ENCODE results near the gene TRIM33.
"Not testable (repeated sequence)": the region's sequence is repeated elsewhere in the genome, so short reads cannot be mapped to it uniquely, and the experiment has no call there.

Gene TRIM33

DNA sequence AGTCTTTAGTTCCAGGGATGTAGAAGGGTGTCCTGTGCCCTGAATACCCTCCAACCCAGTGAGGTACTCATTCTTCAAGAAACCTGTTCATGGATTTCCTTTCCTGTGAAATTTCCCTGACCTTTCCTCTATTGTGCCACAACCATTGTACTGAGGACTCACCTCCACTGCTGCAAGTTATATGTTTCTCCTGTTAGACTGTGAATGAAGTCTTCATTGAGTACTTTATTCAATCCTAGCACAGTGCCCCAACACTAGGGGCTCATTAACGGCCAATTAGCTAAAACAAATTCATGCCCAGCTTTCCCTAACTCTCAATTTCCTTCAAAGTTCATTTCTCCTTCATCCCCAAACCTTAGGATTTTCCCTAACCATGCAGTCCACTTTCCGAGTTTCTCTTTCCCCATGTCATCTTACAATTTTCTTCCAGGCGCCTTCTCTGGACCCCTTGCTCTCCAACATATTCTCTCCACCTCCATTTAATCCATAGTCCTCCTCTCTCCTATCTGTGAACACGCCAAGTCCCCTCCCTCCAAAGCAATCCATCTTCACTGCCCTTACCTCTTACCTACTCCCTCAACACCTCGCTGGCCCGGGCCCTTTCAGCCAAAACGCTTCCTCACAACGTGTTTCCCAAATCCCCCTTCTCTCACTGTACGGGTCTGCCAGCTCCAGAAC, 1.3 kb downstream of the TRIM33 start:
- no peak for DNase-seq

DNA sequence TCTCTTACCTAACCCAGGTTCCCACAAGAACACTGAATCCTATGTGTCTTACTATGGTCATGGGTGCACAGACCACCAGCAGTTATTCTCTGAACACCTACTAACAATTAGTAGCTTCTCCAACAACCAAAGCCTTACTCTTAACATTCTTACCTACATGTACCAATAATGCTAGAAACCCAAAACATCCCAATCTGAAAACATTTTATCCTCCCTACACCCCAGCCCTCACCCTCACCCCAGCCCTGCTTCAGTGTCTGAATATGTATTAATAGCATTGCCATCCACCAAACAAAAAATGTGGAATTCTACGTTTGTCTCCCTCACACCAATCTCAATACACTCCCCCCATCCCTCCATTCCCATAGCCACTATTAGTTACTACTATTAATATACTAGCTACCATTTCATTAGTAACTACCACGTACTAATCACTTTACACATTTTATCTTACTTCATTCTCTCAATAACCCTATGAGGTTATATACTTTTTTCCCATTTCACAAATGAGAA, 2.6 kb downstream of the TRIM33 start:
- no peak for DNase-seq

DNA sequence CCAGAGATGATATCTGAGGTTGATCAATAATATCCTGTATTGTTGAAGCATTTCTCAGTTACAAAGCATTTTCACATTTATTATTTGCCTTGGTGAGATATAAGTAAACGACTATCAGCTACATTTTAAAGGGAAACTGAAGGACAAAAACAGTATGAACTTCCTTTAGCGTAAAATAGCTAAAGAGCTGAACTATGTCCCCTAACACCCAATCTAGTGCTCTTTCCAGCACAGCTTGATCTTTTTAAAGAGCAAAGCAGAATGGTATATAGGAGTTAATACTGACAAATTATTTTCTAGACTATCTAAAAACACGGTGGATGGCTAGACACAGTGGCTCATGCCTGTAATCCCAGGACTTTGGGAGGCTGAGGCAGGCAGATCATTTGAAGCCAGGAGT, 3.5 kb downstream of the TRIM33 start:
- DNase-seq, result no peak

DNA sequence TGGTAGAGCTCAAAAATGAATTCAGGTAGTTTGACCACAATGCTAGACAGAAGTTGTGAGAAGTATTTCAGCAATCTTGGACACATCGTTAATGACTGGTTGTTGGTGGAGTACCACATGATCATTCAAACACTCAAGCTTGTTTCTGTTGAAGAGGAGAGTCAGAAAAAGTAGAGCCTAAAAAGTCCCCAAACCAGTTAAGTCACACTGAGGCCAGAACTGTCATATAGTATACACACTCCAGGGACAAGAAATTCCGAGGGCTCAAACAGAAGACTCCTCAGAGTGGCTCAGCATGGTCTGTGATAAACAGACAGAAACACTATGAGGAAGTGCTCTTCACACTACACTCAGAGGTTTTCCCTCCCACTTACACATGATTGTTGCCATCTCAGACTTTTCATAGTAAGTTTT, 5.8 kb downstream of the TRIM33 start:
- DNase-seq, result no peak

DNA sequence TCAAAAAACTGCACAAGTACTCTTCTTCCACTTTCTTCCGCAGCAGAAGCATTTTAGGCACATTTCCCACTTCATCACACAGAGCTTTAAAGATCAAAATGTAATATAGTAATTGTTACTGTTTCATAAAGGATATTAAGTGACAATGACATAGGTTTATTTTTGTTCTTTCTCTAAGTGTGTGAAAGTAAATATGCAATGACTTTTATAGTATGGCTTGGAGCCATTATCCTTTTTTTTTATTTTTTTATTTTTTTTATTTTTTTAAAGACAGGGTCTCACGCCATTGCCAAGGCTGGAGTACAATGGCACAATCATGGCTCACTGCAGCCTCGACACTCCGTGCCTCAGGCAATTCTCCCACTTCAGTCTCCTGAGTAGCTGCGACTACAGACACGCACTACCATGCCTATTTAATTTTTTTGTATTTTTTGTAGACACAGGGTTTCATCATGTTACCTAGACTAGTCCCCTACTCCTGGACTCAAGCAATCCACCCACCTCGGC, 7.0 kb downstream of the TRIM33 start:
- DNase-seq, result no peak

DNA sequence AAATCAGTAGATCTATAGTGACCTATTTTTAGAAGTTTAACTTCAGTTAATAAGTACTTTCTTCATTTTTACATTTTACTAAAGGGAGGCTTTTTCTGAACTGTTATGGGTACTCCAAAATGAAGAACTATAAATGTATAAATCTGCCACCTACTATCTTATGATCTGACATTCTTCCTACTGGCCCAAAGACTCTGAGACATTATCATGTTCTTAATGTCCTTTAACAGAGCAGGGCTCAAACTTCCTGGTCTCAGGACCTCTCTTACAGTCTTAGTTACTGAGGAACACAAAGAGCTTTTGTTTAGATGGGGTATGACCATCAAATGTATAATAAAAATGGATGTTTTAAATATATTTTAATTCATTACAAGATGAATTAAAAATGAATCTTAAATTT, 8.9 kb downstream of the TRIM33 start:
- no peak for DNase-seq

DNA sequence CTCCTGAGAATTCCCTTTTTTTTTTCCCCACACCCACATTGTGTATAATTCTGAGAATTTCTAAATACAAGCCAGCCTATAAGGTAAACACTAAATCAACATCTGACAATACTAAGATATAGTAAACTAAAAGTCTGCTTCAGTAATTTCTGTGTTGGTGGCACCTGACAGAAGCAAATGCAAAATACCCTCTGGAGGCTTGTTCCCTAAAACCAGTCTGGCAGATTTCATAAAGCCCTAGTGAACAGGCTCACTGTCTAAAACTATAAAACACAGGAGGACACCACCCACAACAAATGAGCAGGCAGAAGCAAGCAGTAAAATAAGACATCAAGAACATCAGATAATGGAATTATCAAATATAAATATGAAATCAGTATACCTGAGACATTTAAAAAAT, 11.5 kb downstream of the TRIM33 start:
- no peak for DNase-seq

DNA sequence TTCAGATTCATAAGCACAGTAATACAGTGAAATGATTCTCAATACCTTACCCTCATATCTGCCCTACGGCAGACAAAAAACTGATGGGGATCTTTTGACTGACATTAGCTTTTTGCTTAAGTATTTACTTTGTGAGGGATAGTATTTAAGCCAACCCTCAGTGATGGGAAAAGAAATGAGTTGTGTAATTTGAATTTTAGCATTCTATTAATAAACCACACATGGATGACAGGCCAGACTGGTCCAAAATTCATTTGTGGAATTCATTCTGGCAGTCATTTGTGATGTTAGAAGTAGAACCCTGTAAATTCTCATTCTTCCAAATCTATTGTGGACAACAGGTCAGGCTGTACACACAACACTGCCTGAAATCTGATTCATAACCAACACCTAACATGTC, 14.9 kb downstream of the TRIM33 start:
- no peak for DNase-seq

DNA sequence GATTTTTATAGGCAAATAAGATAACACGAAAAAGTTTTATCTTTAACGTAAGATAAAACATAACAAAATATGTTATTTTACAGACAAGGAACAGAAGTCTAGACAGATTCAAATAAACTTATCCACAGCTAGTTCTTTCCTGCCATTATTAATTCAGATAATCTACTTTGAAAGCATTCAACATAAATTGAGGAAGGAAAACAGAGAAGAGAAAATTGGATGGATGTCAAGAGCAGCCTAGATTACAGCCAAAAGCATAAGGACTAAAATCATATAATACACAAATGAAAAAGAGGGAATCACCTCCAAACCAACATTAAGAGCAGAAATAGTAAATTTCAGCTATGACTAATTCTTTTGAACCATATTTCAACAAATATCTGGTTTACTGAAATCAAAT, 15.5 kb downstream of the TRIM33 start:
- no peak for DNase-seq

DNA sequence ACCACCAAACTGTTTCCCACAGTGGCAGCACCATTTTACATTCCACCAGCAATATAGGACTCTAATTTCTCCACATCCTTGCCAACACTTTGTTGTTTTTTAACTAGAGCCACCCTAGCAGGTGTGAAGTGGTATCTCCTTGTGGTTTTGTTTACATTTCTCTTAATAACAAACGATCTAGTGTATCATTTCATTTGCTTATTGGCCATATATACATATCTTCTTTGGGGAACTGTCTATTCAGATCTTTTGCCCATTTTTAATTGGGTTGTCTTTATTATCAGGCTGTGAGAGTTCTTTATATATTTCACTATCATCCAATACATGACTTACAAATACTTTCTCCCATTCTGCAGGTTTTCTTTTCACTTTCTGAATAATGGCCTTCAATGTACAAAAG, 18.0 kb downstream of the TRIM33 start:
- no peak for DNase-seq

DNA sequence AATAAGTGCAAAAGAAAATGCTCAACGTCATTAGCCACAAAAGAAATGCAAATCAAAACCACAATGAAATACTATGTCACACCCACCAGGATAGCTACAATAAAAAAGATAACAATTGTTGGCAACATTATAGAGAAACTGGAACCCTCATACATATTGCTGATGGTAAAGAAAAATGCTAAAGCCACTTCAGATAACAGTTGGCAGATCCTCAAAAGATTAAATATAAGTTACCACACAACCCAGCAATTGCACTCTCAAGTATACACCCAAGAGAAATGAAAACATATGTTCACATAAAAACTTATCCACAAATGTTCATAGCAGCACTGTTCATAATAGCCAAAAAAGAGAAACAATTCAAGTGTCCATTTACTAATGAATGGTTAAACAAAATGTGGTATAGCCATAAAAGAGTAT, 20.7 kb downstream of the TRIM33 start:
- no peak for DNase-seq

DNA sequence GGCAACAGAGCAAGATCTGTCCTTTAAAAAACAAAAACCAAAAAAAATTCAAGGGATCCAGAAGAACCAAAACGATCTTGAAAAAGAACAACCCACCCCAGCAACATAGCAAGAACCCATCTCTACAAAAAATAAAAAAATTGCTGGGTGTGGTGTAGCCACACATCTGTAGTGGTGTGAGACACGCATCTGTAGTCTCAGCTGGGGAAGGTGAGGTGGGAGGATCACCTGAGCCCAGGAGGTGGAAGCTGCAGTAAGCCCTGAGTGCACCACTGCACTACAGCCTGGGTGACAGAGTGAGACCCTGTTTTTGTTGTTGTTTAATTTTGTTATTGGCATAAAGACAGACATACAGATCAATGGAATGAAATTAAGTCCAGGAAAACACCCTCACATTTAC, 22.3 kb downstream of the TRIM33 start:
- DNase-seq, result no peak

DNA sequence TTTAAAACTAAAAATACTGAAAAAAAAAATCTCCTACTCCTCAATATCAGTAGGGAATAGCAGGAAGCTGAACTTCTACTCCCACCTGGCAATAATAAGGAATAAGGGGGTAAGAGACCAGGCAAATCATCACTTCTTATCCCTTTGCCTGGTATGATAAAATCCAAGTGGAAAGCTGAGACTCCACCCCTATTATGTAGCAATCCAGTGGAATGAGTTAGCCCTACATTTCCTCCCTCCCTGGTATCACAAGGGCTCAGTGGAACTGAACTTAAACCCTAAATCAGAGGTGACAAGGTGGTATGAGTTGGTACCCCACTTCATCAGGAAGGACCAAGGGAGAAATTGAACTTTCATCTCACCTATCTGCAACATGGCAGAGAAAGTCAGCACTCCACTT, 25.7 kb downstream of the TRIM33 start:
- DNase-seq, result no peak

DNA sequence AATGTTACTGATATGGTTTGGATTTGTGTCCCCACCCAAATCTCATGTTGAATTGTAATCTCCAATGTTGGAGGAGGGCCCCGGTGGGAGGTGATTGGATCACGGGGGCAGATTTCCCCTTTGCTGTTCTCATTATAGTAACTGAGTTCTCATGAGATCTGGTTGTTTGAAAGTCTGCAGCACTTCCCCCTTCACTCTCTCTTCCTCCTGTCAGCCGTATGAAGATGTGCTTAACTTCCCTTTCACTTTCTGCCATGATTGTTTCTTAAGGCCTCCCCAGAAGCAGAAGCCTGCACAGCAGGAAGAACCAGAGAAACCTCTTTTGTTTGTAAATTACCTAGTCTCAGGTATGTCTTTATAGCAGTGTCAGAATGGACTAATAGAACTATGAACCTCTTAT, 28.4 kb downstream of the TRIM33 start:
- no peak for DNase-seq

DNA sequence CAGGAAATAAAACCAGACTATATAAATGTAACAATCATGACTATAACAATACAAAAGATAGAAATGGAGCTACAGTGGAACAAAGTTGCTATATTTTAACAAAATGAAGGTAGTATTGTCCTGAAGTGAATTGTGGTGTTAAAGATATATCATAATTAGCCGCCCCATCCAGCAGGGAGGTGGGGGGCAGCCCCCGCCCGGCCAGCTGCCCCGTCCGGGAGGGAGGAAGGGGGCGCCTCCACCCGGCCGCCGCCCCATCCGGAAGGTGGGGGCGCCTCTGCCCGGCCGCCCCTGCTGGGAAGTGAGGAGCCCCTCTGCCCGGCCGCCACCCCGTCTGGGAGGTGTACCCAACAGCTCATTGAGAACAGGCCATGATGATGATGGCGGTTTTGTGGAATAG, 31.4 kb downstream of the TRIM33 start:
- DNase-seq, result not testable (repeated sequence)

DNA sequence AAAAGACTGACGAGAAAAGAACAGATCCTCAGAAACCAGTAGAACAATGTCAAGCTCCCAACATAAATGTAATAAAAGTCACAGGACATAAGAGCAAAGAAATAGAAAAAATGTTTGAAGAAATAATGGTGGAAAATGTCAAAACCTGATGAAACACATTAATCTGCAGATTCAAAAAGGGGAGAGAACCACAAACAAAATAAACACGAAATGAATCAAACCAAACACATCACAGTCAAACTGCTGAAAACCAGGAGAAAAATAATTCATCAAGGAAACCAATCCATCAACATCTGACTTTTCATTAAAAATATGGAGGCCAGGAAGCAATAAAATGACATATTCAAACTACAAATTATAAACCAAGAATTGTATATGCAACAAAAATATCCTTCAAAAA, 31.9 kb downstream of the TRIM33 start:
- DNase-seq, result no peak

DNA sequence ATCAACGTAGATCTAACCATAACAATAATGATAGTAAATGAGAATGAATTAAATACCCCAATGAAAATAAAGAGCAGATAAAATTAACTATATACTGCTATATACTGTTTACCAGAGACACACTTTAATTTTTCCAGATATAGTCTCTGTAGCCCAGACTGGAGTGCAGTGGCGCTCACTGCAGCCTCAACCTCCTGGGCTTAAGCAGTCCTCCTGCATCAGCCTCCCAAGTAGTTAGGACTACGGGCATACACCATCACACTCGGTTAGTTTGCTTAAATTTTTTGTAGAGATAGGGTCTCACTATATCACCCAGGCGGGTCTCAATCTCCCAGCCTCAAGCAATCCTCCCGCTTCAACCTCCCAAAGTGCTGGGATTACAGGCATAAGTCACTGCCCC, 37.2 kb downstream of the TRIM33 start:
- no peak for DNase-seq

DNA sequence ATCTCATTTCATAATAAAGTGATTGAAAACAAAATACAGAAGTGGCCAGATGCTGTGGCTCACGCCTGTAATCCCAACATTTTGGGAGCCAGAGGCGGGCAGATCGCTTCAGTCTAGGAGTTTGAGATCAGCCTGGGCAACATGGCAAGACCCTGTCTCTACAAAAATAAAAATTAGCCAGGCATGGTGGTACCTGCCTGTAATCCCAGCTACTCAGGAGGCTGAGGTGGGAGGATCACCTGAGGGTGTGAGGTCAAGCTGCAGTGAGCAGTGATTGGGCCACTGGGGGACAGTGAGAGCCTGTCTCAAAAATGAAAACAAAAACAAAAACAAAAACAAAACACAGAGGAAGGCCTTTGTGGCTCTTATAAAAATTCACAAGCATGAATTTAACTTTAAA, 38.6 kb downstream of the TRIM33 start:
- no peak for DNase-seq

DNA sequence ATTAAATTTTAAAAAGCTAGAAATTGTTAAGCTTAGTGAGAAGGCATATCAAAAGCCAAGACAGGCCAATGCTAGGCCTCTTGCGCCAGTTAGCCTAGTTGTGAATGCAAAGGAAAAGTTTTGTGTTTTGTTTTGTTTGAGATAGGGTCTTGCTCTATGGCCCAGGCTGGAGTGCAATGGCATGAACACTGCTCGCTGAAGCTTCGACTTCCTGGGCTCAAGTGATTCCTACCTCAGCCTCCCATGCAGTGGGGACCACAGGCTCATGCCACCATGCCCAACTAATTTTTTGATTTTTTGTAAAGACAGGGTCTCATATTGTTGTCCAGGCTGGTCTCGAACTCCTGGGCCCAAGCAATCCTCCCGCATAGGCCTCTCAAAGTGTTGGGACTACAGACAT, 40.3 kb downstream of the TRIM33 start:
- DNase-seq, result no peak

DNA sequence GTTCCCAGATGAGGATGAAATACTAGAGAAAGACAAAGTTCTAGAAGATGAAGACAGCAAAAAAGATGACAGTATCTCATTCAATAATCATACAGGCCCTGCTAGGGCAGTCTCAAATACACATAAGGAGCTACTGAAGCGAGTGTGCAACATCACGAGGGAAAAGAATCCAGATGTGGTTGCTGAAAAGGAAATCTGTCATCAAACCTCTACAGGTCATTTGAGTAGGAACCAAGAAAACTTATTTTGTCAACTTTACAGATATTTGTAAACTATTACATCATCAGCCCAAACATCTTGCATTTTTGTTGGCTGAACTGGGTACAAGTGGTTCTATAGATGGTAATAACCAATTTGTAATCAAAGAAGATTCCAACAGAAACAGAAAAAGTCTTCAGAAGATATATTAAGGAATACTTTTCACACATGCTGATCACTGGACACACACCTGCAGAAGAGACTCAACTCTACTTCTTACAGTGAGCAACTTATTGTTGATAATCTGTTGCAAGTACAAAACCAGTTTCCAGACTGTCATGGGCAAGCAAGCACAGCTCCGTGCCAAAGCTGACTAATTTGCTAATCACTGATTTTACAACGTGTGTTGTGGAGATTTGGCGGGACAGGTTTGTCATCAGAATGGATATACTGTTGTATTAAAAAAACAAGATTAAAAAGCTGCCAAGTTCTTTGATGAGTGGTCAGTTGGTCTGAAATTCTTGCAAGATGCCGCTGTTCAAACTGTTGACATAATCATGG, 42.1 kb downstream of the TRIM33 start:
- no peak for DNase-seq

DNA sequence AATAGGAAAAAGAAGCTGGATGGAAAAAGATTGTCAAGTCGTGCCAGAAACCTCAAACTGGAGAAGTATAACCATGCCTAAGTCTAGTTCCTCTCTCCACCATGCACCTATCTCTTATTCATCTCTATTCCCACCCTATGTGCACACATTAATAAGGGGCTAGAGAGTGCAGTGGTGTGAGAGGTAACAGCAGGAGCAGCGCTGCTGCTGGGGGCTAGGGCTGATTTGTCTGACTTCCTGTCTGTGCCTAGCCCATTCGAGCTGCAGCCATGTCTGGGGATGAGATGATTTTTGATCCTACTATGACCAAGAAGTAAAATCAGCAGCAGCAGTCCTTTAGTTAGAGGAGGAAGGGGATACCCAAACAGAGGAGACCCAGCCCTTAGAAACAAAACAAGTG, 43.0 kb downstream of the TRIM33 start:
- DNase-seq, result no peak

DNA sequence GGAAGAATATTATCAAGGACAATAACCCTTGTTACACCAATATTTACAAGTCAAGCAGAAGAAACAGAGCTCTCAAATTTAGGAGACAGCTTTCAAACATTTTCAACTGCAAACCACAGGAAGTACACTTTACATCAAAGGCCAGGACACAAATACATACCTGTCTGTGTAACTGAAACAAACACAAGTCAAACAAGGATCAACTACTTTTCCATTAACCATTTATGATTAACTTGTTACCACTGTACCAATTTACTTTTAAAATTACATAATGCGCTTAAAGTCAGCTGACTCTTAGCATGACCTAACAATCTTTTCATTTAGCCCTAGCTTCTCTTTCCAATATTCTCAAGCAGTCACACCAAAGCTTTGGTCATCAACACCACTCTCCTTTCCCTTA, 43.5 kb downstream of the TRIM33 start:
- DNase-seq, result no peak

DNA sequence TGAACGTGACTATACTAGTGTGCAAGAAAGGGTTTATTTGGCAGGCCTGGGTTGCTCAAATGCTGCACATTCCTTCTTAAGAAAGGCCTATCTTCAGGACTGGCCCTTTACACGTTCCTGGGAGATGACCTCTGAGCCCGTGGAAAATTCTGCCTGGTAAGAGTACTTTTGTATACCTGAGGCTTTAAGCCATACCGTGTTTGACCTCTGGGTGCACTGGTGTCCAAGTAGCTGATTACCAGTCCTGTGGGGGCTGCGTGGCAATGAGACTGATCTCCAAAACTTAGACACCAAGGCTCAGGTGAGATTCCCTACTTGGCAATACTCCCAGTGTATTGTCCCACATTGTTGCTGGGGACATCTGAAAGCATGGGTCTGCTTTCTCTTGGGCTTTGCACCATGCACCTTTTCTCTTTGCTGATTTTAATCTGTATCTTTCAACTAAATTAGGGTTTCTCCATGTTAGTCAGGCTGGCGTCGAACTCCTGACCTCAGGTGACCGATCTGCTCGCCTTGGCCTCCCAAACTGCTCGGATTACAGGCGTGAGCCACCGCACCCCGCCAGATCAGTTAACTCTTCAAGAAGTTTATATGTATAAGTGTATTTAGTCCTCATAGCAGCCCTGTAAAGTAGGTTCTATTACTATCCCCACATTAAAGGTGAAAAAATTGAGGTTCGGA, 44.5 kb downstream of the TRIM33 start:
- no peak for DNase-seq

DNA sequence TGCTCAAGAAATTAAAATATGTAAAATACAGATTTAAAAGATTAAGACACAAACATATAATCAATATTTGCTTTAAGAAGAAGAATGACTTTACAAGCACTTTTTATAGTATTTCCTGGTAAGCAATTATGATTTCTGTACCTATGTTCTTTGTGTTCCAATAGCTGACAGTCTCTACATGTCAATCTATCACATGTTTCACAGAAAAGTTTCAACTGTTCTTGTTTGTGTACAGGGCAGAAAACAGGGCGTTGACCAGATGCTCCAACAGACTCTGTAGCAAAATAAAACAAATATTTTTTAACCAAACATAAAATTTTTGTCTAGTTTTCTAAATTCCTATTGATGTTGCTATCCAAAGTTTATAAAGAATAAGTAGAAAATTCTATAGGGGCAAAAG, 48.0 kb downstream of the TRIM33 start:
- no peak for DNase-seq

Measured in NK-92 treated with Interleukin-12 subunit alpha and Interleukin-12 subunit beta, amount 100 ng/mL, for 24 hours (cell line).